ENCODE measurements around the gene ITPR1.

- TF ChIP-seq CTCF (IDR thresholded peaks at IDR 0.05) (no peak), POLR2A (IDR thresholded peaks at IDR 0.05) (no peak)
Observed at GRCh38 chr3:4837374-4837930, 344.3 kb downstream of the ITPR1 start.

All from esophagus squamous epithelium (tissue), 4 donors.